CD8-positive, alpha-beta memory T cell (primary cell): ENCODE results near the gene CIT. TPM values are rescaled to one million over a fixed set of nuclear protein-coding genes. Genes with fewer than 3 reads are reported as not detected.

Experiments
- CTCF ChIA-PET: fragments of 350-600 bp; sonication (Branson Sonifier 250); formaldehyde crosslinking; loops from one replicate; lab custom pipeline; 2021; ENCODE audit warnings: antibody characterized with exemption; lab: Charles Lee
- POLR2A ChIA-PET: fragments of 350-600 bp; sonication (Branson Sonifier 250); formaldehyde crosslinking; loops from one replicate; lab custom pipeline; 2021; ENCODE audit warnings: antibody characterized with exemption; lab: Charles Lee
- DNase-seq, 5 donors: peaks; one replicate each; pipeline versions ENCODE4 v3.0.0 to v3.0.0-alpha.2; 2020 to 2022; ENCODE audit warnings: mixed read lengths in 1 of 5
- H3K27ac ChIP-seq: one replicate; pipeline ENCODE4 v1.7.0; 2013; ENCODE audit warnings: low read depth, mild to moderate bottlenecking, low read length, moderate library complexity
- H3K27me3 ChIP-seq: 2 replicates; pipeline ENCODE4 v1.7.0; 2013; ENCODE audit warnings: low read length, mild to moderate bottlenecking; ENCODE audit not compliant: insufficient read depth, poor library complexity, severe bottlenecking
- H3K36me3 ChIP-seq: 2 replicates; pipeline ENCODE4 v1.7.0; 2013; ENCODE audit warnings: mild to moderate bottlenecking, low read length, moderate library complexity; ENCODE audit not compliant: insufficient read depth
- H3K4me1 ChIP-seq: 2 replicates; pipeline ENCODE4 v1.7.0; 2013; ENCODE audit warnings: mild to moderate bottlenecking, low read length, moderate library complexity; ENCODE audit not compliant: insufficient read depth
- H3K4me3 ChIP-seq: 2 replicates; pipeline ENCODE4 v1.7.0; 2013; ENCODE audit warnings: mild to moderate bottlenecking, low read length
- H3K9me3 ChIP-seq: 2 replicates; pipeline ENCODE4 v1.7.0; 2013; ENCODE audit warnings: mild to moderate bottlenecking, low read length
- H3K27ac Mint-ChIP-seq, 8 donors: one replicate each; pipeline ENCODE4 v1.8.0; 2020 to 2021; ENCODE audit warnings: mixed read lengths in 8 of 8, mild to moderate bottlenecking in 6 of 8, inconsistent platforms in 3 of 8, moderate library complexity in 3 of 8
- H3K27me3 Mint-ChIP-seq, 2 donors: one replicate each; pipeline ENCODE4 v1.8.0; 2020 to 2021; ENCODE audit warnings: mixed read lengths in 2 of 2, mild to moderate bottlenecking in 1 of 2, moderate library complexity in 1 of 2
- H3K36me3 Mint-ChIP-seq, 3 donors: one replicate each; pipeline ENCODE4 v1.8.0; 2020 to 2021; ENCODE audit warnings: mixed read lengths in 3 of 3, inconsistent platforms in 1 of 3, mild to moderate bottlenecking in 1 of 3
- H3K4me1 Mint-ChIP-seq, 3 donors: one replicate each; pipeline ENCODE4 v1.8.0; 2020 to 2021; ENCODE audit warnings: mixed read lengths in 3 of 3, inconsistent platforms in 1 of 3, mild to moderate bottlenecking in 1 of 3
- H3K4me3 Mint-ChIP-seq, 7 donors: one replicate each; pipeline ENCODE4 v1.8.0; 2020 to 2021; ENCODE audit warnings: mixed read lengths in 7 of 7, mild to moderate bottlenecking in 6 of 7, moderate library complexity in 4 of 7, inconsistent platforms in 2 of 7
- H3K9me3 Mint-ChIP-seq, 5 donors: one replicate each; pipeline ENCODE4 v1.8.0; 2020 to 2022; ENCODE audit warnings: mixed read lengths in 5 of 5, mild to moderate bottlenecking in 3 of 5, moderate library complexity in 2 of 5, inconsistent platforms in 1 of 5
- polyA plus RNA-seq: library from polyadenylated mRNA; unstranded; fragments of 300-500 nt; fragmentation: Illumina TruSeq; gene quantifications from one replicate; pipeline ENCODE4 v1.2.3, GENCODE V29; 2021
- total RNA-seq, 2 experiments: library from RNA; stranded (reverse); gene quantifications; one replicate each; pipeline ENCODE4 v1.2.3, GENCODE V29; 2021

Gene CIT
- total and polyA plus RNA-seq, 3 experiments from 2014 or later = 0.61 to 19.3 (median 17.6) TPM

- Histone ChIP-seq H3K36me3 (no peaks in the 10 kb centered on the region), H3K4me1 (no peaks in the 10 kb centered on the region), H3K27ac (no peak overlapping the region), H3K9me3 (no peaks in the 10 kb centered on the region), H3K4me3 (no peak overlapping the region), H3K27me3 (no peaks in the 10 kb centered on the region)
- Mint-ChIP-seq H3K27ac (no peak overlapping the region), H3K4me1 (no peaks in the 10 kb centered on the region), H3K9me3 (no peaks in the 10 kb centered on the region), H3K4me3 (no peak overlapping the region), H3K27me3 (no peaks in the 10 kb centered on the region), H3K36me3 (no peaks in the 10 kb centered on the region)
- ChIA-PET POLR2A (no interaction called here), CTCF (no interaction called here)
- DNase-seq = no peak
These were observed 187.1 kb downstream of the CIT start for GRCh38 chr12:119689935-119690500.

DNA sequence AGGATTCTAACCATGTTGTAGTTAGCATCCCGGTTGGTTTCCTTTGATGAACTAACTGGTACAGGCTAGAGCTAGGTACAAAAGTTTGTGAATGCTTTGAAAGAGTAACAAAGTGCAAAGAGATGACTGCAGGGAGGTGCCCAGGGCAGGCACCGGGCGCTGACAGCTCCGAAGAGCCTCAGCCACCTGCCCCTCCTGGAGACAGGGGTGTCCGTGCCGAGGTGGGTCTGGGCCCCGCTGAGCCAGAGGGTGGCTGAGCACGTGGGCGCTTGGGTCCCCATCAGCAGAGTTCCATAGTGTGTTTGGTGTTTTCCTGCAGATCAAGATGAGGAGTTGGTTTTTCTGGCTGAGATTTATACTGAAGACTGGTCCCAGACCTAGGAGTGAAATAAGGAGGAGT lies 189.2 kb downstream of the CIT start:
- H3K9me3 ChIP-seq = no peaks in the 10 kb centered on the region
- CTCF ChIA-PET = no interaction called here
- H3K4me3 ChIP-seq = no peak overlapping the region
- POLR2A ChIA-PET = no interaction called here
- Mint-ChIP-seq H3K4me1 (peaks cover under 1 to 2% (median 2%) of the 10 kb centered on the region in 3 donors), H3K4me3 (no peak overlapping the region), H3K27me3 (no peaks in the 10 kb centered on the region), H3K9me3 (no peaks in the 10 kb centered on the region), H3K36me3 (no peaks in the 10 kb centered on the region), H3K27ac (no peak overlapping the region)
- no peaks in the 10 kb centered on the region for H3K4me1 ChIP-seq
- DNase-seq = no peak
- H3K27ac ChIP-seq = no peak overlapping the region
- no peaks in the 10 kb centered on the region for H3K27me3 ChIP-seq
- H3K36me3 ChIP-seq = no peaks in the 10 kb centered on the region

DNA sequence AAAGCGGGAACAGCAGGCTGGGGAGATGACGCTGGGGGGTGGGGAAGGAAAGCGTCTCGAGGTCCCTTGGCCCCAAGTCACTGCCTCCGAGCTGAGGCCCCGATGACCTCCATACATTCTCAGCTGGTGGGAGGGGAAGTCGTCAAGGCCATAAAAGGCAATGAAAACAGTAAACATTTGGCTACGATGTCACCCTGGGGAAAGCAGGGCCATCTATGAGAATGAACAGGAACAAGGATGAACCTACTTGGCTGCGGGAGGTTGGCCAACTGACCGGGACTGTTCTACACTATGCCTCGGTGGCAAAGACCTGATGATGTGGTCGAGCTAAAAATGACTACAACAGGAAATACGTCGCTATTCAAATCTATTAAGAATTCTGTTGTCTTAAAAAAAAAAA lies 189.7 kb downstream of the CIT start:
- CTCF ChIA-PET = no interaction called here
- Histone ChIP-seq H3K4me3 (no peak overlapping the region), H3K36me3 (no peaks in the 10 kb centered on the region), H3K27ac (no peak overlapping the region), H3K27me3 (no peaks in the 10 kb centered on the region), H3K4me1 (no peaks in the 10 kb centered on the region), H3K9me3 (no peaks in the 10 kb centered on the region)
- Mint-ChIP-seq H3K27ac (no peak overlapping the region), H3K4me3 (no peak overlapping the region), H3K9me3 (no peaks in the 10 kb centered on the region), H3K36me3 (peaks cover 0 to 4% (median 0%) of the 10 kb centered on the region in 3 donors), H3K27me3 (no peaks in the 10 kb centered on the region), H3K4me1 (peaks cover 5 to 6% (median 5%) of the 10 kb centered on the region in 3 donors)
- DNase-seq = no peak
- POLR2A ChIA-PET = no interaction called here

DNA sequence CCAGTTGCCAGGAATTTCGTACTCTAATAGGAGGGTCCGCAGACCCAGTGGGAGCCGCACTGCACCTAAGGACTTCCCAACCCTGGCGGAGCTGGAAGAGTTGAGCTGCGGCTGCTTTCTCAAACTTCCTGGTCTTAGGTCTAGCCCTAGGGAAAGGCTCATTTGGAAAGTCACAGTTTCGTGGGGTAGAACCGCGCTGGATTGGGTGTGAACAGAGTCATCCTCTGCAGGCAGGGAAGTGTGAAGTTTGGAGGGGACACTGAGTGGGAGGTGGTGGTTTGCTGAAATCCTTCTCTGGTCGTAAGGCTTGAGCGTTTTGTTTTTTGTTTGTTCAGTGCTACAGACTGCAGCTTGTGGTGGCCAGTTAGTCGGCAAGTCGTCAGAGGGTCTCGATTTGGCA lies 190.3 kb downstream of the CIT start:
- Mint-ChIP-seq H3K27ac (peak overlapping the region in 1 of 8 donors; percentile 26), H3K9me3 (no peaks in the 10 kb centered on the region), H3K36me3 (peaks cover 0 to 7% (median 0%) of the 10 kb centered on the region in 3 donors), H3K27me3 (no peaks in the 10 kb centered on the region), H3K4me1 (peaks cover 6 to 11% (median 7%) of the 10 kb centered on the region in 3 donors), H3K4me3 (no peak overlapping the region)
- Histone ChIP-seq H3K27ac (no peak overlapping the region), H3K4me3 (no peak overlapping the region), H3K27me3 (no peaks in the 10 kb centered on the region), H3K36me3 (no peaks in the 10 kb centered on the region), H3K9me3 (no peaks in the 10 kb centered on the region), H3K4me1 (no peaks in the 10 kb centered on the region)
- POLR2A ChIA-PET = no interaction called here
- CTCF ChIA-PET = no interaction called here
- no peak for DNase-seq

GRCh38 chr12:119686355-119686754 lies 190.8 kb downstream of the CIT start:
- Mint-ChIP-seq H3K36me3 (peaks cover 0 to 9% (median 0%) of the 10 kb centered on the region in 3 donors), H3K27me3 (no peaks in the 10 kb centered on the region), H3K9me3 (no peaks in the 10 kb centered on the region), H3K4me3 (no peak overlapping the region), H3K27ac (no peak overlapping the region), H3K4me1 (peaks cover 6 to 11% (median 7%) of the 10 kb centered on the region in 3 donors)
- no peak for DNase-seq
- Histone ChIP-seq H3K4me3 (no peak overlapping the region), H3K27ac (no peak overlapping the region), H3K9me3 (no peaks in the 10 kb centered on the region), H3K36me3 (no peaks in the 10 kb centered on the region), H3K4me1 (no peaks in the 10 kb centered on the region), H3K27me3 (no peaks in the 10 kb centered on the region)
- ChIA-PET POLR2A (no interaction called here), CTCF (no interaction called here)

- Mint-ChIP-seq H3K9me3 (no peaks in the 10 kb centered on the region), H3K27ac (peak overlapping the region in 1 of 8 donors; percentile 66), H3K27me3 (no peaks in the 10 kb centered on the region), H3K4me1 (peaks cover 6 to 11% (median 7%) of the 10 kb centered on the region in 3 donors), H3K36me3 (peaks cover 0 to 19% (median 0%) of the 10 kb centered on the region in 3 donors), H3K4me3 (no peak overlapping the region)
- H3K4me3 ChIP-seq = no peak overlapping the region
- ChIA-PET CTCF (no interaction called here), POLR2A (no interaction called here)
- no peaks in the 10 kb centered on the region for H3K4me1 ChIP-seq
- H3K27ac ChIP-seq = no peak overlapping the region
- no peak for DNase-seq
- H3K9me3 ChIP-seq = no peaks in the 10 kb centered on the region
- H3K36me3 ChIP-seq = peaks cover 4% of the 10 kb centered on the region
- no peaks in the 10 kb centered on the region for H3K27me3 ChIP-seq
These were observed 191.7 kb downstream of the CIT start for GRCh38 chr12:119685375-119685774.

DNA sequence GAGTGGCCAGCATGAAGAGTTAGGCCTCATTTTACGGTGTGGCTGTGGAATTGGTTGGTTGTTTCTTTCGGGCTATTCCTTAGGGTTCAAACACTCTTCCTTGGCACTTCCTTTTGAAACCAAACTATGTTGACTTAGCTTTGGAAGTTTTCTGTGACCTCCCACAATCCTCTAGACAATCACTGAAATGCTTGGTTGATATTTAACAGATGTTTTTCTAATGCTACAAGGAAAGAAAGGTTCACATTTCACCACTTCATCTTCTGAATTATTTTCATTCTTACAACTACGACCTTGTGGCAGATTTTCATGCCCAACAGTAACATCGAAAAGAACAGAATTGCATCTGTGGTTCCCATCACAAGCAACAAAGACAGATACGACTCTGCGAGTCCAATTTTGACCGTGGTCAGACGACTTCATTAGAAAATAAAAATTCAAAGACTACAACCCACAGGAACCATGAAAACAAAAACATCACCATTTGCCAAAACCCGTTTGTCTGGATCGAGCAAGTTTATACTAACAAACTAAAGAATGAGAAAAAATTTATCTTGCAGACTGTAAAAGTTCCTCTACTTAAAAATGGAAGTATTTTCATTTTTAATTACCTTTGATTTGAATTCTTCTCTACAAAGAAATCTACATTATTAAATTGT lies 192.3 kb downstream of the CIT start:
- Mint-ChIP-seq H3K9me3 (no peaks in the 10 kb centered on the region), H3K4me1 (peaks cover 6 to 11% (median 7%) of the 10 kb centered on the region in 3 donors), H3K27ac (no peak overlapping the region), H3K36me3 (peaks cover 0 to 25% (median 3%) of the 10 kb centered on the region in 3 donors), H3K4me3 (no peak overlapping the region), H3K27me3 (no peaks in the 10 kb centered on the region)
- no peak for DNase-seq
- Histone ChIP-seq H3K9me3 (no peaks in the 10 kb centered on the region), H3K4me3 (no peak overlapping the region), H3K4me1 (no peaks in the 10 kb centered on the region), H3K27me3 (no peaks in the 10 kb centered on the region), H3K27ac (no peak overlapping the region), H3K36me3 (peaks cover 8% of the 10 kb centered on the region)
- ChIA-PET POLR2A (interaction anchor here (0.6 kb wide), 1 partner anchor 1543 kb away, joined by 3 read pairs; no protein-coding TSS in a partner anchor), CTCF (no interaction called here)

- H3K4me1 ChIP-seq = no peaks in the 10 kb centered on the region
- no peak overlapping the region for H3K27ac ChIP-seq
- Mint-ChIP-seq H3K27me3 (no peaks in the 10 kb centered on the region), H3K9me3 (no peaks in the 10 kb centered on the region), H3K4me1 (peaks cover 6 to 11% (median 7%) of the 10 kb centered on the region in 3 donors), H3K4me3 (no peak overlapping the region), H3K36me3 (peaks cover 0 to 35% (median 7%) of the 10 kb centered on the region in 3 donors), H3K27ac (peak overlapping the region in 1 of 8 donors; percentile 17)
- ChIA-PET CTCF (no interaction called here), POLR2A (no interaction called here)
- no peak for DNase-seq
- H3K27me3 ChIP-seq = no peaks in the 10 kb centered on the region
- H3K36me3 ChIP-seq = peaks cover 13% of the 10 kb centered on the region
- no peaks in the 10 kb centered on the region for H3K9me3 ChIP-seq
- no peak overlapping the region for H3K4me3 ChIP-seq
These were observed 193.3 kb downstream of the CIT start for GRCh38 chr12:119683816-119684215.
